PC-9 (cell line): ENCODE results near the gene ZCCHC8.

ENCODE experiments used
- CTCF ChIP-seq: fragments of 200-600 bp; sonication (generic); conservative IDR thresholded peaks from 2 replicates; pipeline ENCODE4 v1.6.1; 2017; ENCODE audit warnings: mixed run types, antibody characterized with exemption, mild to moderate bottlenecking, moderate library complexity
- EZH2 ChIP-seq: fragments of 200-600 bp; sonication (generic); IDR thresholded peaks from 2 replicates; pipeline ENCODE4 v1.8.0; 2017; ENCODE audit warnings: antibody characterized with exemption, low read depth

GRCh38 chr12:122454739-122455138, 46.0 kb downstream of the ZCCHC8 start:
- TF ChIP-seq CTCF: no peak
- TF ChIP-seq EZH2: no peak
